GM23248 (cell line): ENCODE results near the gene ERGIC1. TPM values are rescaled to one million over a fixed set of nuclear protein-coding genes. Genes with fewer than 3 reads are reported as not detected.

Source experiments
- DNase-seq: peaks from one replicate; pipeline ENCODE4 v3.0.0-alpha.2; 2015
- H2AFZ ChIP-seq: fragments of 200-600 bp; sonication (generic); 2 replicates; pipeline ENCODE4 v1.6.1; 2016; ENCODE audit warnings: antibody characterized with exemption
- H3F3A ChIP-seq: fragments of 200-600 bp; sonication (generic); 2 replicates; pipeline ENCODE4 v1.6.1; 2016; ENCODE audit warnings: mild to moderate bottlenecking, antibody characterized with exemption, mixed run types; ENCODE audit not compliant: insufficient read depth
- H3K27ac ChIP-seq: fragments of 200-600 bp; sonication (generic); 2 replicates; pipeline ENCODE4 v1.5.1; 2016; ENCODE audit warnings: mild to moderate bottlenecking
- H3K27me3 ChIP-seq: fragments of 200-600 bp; sonication (generic); replicated peaks from 2 replicates; pipeline ENCODE4 v1.6.1; 2016; ENCODE audit warnings: mild to moderate bottlenecking; ENCODE audit not compliant: insufficient read depth
- H3K36me3 ChIP-seq: fragments of 200-600 bp; sonication (generic); 2 replicates; pipeline ENCODE4 v1.6.1; 2016; ENCODE audit warnings: low read depth, mild to moderate bottlenecking
- H3K4me1 ChIP-seq: fragments of 200-600 bp; sonication (generic); 2 replicates; pipeline ENCODE4 v1.6.1; 2016; ENCODE audit warnings: mild to moderate bottlenecking; ENCODE audit not compliant: insufficient read depth
- H3K4me2 ChIP-seq: fragments of 200-600 bp; sonication (generic); one replicate; pipeline ENCODE4 v1.6.1; 2016; ENCODE audit warnings: mild to moderate bottlenecking; ENCODE audit not compliant: unreplicated experiment
- H3K4me3 ChIP-seq: fragments of 200-600 bp; sonication (generic); 2 replicates; pipeline ENCODE4 v1.5.1; 2016; ENCODE audit warnings: mild to moderate bottlenecking
- H3K79me2 ChIP-seq: fragments of 200-600 bp; sonication (generic); 2 replicates; pipeline ENCODE4 v1.6.1; 2016; ENCODE audit warnings: mild to moderate bottlenecking; ENCODE audit not compliant: insufficient read depth
- H3K9ac ChIP-seq: fragments of 200-600 bp; sonication (generic); 2 replicates; pipeline ENCODE4 v1.6.1; 2016; ENCODE audit warnings: mild to moderate bottlenecking
- H3K9me2 ChIP-seq: fragments of 200-600 bp; sonication (generic); 2 replicates; pipeline ENCODE4 v1.6.1; 2016; ENCODE audit warnings: mixed run types, mild to moderate bottlenecking, moderate library complexity; ENCODE audit not compliant: insufficient read depth
- H3K9me3 ChIP-seq: fragments of 200-600 bp; sonication (generic); one replicate; pipeline ENCODE4 v1.6.1; 2017; ENCODE audit warnings: low read depth
- H4K20me1 ChIP-seq: fragments of 200-600 bp; sonication (generic); 2 replicates; pipeline ENCODE4 v1.6.0; 2016; ENCODE audit not compliant: insufficient read depth
- EZH2 ChIP-seq: fragments of 200-600 bp; sonication (generic); IDR thresholded peaks from 2 replicates; pipeline ENCODE4 v1.6.1; 2018; ENCODE audit warnings: antibody characterized with exemption, mild to moderate bottlenecking; ENCODE audit not compliant: insufficient read depth, poor library complexity, severe bottlenecking
- EZH2phosphoT487 ChIP-seq: fragments of 200-600 bp; sonication (generic); IDR thresholded peaks from 2 replicates; pipeline ENCODE4 v1.6.1; 2018; ENCODE audit warnings: antibody characterized with exemption, moderate library complexity, mild to moderate bottlenecking, low read depth; ENCODE audit not compliant: insufficient read depth
- WGBS, 2 experiments: methylation state at CpG; one replicate each; pipeline ENCODE4 v1.1.6; 2015 to 2017; ENCODE audit warnings: low lambda C conversion rate in 2 of 2, low coverage in 1 of 2; ENCODE audit errors: missing lambda C conversion rate in 2 of 2; 5-methylcytosine and 5-hydroxymethylcytosine counted together
- in situ Hi-C: fragments of 300-500 bp; cut with MboI; formaldehyde crosslinking; loops from 2 replicates; pipeline ENCODE4 v1.15.0; 2020
- polyA plus RNA-seq: library from polyadenylated mRNA; unstranded; fragments of >200 nt; fragmentation: Nextera tagmentation; extraction: Ambion mirVana; gene quantifications from 2 replicates; pipeline ENCODE4 v1.2.1, GENCODE V29; 2016
- total RNA-seq: library from RNA; depleted of rRNA; stranded (reverse); fragments of >200 nt; shearing (Covaris generic); gene quantifications from 2 replicates; pipeline ENCODE4 v1.2.3, GENCODE V29; 2014

ERGIC1 gene
- total and polyA plus RNA-seq, 2 experiments from 2014 or later = 66.4 to 235 TPM

GRCh38 chr5:172791726-172792445 is 42.2 kb upstream of the ERGIC1 start:
- Histone ChIP-seq H3K9ac (0 out of 2 replicates have a peak overlapping the region, but pooled peaks have one; percentile 9), H3F3A (peaks cover 29% of the 10 kb centered on the region), H3K4me1 (peaks cover 44% of the 10 kb centered on the region), H3K79me2 (peaks cover 8% of the 10 kb centered on the region; the same call in 1 of the 2 replicates), H3K36me3 (no peaks in the 10 kb centered on the region), H4K20me1 (no peaks in the 10 kb centered on the region), H3K27me3 (no peaks in the 10 kb centered on the region), H2AFZ (no peak overlapping the region), H3K4me3 (no peak overlapping the region), H3K4me2 (no peak overlapping the region), H3K9me3 (no peaks in the 10 kb centered on the region), H3K27ac (no peak overlapping the region), H3K9me2 (no peaks in the 10 kb centered on the region)
- 87% methylated on average over 10 of the region's 10 CpGs for WGBS, 2 experiments
- TF ChIP-seq EZH2 (no peak), EZH2phosphoT487 (no peak)
- in situ Hi-C loops = no loop called here
- DNase-seq = peak; percentile 46

DNA sequence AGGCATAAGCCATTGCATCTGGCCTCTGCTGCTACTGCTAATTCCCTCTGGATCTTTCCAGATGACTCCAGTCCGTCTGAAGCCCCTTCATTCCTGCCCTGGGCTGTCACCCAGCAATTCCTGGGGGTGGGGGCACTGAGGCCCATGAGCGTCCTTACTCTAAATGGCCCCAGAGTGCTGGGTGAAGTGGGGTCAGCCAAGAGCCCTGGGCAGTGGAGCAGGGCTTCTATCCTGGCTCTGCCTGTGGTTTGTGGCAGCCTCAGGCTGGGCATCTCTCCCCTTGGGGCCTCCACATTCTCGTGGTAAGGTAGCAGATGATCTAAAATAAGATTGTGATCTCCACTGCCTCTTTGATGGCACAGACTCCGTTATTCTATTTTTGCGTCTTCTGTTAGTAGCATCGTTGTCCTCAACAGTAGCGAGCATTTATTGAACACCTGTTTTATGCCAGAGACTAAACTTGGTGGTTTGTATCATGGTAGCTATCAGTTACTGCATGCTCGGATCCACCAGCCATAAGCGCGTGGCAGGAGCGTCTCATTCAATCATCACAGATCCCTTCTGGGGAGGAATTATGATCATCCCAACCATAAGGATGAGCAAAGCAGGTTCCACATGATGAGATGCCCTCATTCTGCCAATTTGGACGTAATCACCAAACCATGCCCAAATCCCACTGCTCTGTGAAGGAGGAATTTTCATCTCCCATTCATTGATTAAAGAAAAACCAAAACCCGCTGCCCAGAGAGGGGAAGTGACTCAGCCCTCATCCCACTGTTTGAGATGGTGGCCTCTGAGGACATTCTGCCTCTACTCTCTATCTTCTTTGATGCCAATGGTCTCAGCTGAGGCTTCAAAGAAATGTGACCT is 41.1 kb upstream of the ERGIC1 start:
- Histone ChIP-seq H3K36me3 (no peaks in the 10 kb centered on the region), H3K27ac (no peak overlapping the region), H4K20me1 (no peaks in the 10 kb centered on the region), H3K4me1 (peaks cover 53% of the 10 kb centered on the region), H2AFZ (no peak overlapping the region), H3K4me3 (no peak overlapping the region), H3K79me2 (peaks cover 8% of the 10 kb centered on the region; the same call in 1 of the 2 replicates), H3F3A (peaks cover 39% of the 10 kb centered on the region), H3K9ac (no peak overlapping the region), H3K9me3 (no peaks in the 10 kb centered on the region), H3K9me2 (no peaks in the 10 kb centered on the region), H3K4me2 (no peak overlapping the region), H3K27me3 (no peaks in the 10 kb centered on the region)
- TF ChIP-seq EZH2phosphoT487 = no peak
- no peak for TF ChIP-seq EZH2
- no peak for DNase-seq
- WGBS, 2 experiments = 90% methylated on average over 13 of the region's 13 CpGs
- in situ Hi-C loops = no loop called here

GRCh38 chr5:172793577-172794488 is 40.2 kb upstream of the ERGIC1 start:
- TF ChIP-seq EZH2 = no peak
- TF ChIP-seq EZH2phosphoT487 = no peak
- H3K79me2 ChIP-seq = peaks cover 9% of the 10 kb centered on the region; the same call in 1 of the 2 replicates
- H4K20me1 ChIP-seq = no peaks in the 10 kb centered on the region
- 79 to 80% methylated on average over 17 of the region's 17 CpGs for WGBS, 2 experiments
- H3K9me2 ChIP-seq = no peaks in the 10 kb centered on the region
- H3K36me3 ChIP-seq = no peaks in the 10 kb centered on the region
- peak overlapping the region; percentile 29; the same call in 1 of the 2 replicates for H2AFZ ChIP-seq
- peaks cover 45% of the 10 kb centered on the region for H3F3A ChIP-seq
- no peak overlapping the region for H3K4me3 ChIP-seq
- peak overlapping the region; percentile 82 for H3K27ac ChIP-seq
- no peaks in the 10 kb centered on the region for H3K27me3 ChIP-seq
- DNase-seq = peak; percentile 70
- in situ Hi-C loops = no loop called here
- H3K4me1 ChIP-seq = peaks cover 59% of the 10 kb centered on the region
- no peaks in the 10 kb centered on the region for H3K9me3 ChIP-seq
- peak overlapping the region; percentile 69 for H3K9ac ChIP-seq
- peak overlapping the region; percentile 40 for H3K4me2 ChIP-seq
